Inferior parietal cortex (tissue), 1 donor: ENCODE data around the gene COPS2.
A peak's percentile ranks its signal among the peaks of the same experiment; 100 is the strongest.
"Not testable (repeated sequence)": the region's sequence is repeated elsewhere in the genome, so short reads cannot be mapped to it uniquely, and the experiment has no call there.

Experiments used
- DNase-seq: peaks from one replicate; pipeline ENCODE4 v3.0.0-alpha.2; 2016; ENCODE audit errors: extremely low spot score

Gene COPS2

DNA sequence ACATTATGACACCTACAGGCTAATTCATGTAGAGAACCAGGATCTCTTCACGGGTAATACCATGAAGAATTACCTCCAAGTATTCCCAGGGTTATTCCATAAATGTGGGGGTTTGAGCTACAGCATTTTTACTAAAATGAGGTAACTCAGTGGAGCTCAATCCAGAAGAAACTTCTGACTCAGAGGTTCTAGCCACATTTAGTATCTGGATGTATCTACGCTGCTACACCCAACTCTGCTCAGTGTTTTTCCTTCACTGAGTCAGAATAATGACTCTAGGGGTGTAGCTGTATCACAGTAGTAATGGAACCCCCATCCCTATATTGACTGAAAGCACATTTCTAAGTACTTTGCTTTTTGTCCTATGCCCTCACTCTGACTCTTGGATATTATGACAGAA, 52.4 kb downstream of the COPS2 start:
- no peak for DNase-seq

DNA sequence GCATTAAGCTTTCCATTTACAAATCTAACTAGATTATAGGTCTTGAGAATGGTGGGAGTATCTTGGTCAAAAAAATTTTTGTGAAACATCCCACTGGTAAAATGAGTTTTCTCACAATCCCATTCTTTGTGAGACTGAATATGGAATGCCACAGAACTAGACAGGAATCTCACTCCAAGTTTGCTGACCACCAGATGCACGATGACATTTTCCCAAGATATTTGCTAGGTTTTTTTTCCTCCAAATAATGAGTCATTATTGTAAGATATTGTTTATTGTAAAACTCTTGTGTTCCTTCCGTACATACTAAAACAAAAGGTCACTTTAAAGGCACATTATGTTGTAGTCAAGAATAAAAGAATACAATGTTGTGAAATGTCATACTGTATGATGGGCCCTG, 53.9 kb downstream of the COPS2 start:
- DNase-seq = no peak

DNA sequence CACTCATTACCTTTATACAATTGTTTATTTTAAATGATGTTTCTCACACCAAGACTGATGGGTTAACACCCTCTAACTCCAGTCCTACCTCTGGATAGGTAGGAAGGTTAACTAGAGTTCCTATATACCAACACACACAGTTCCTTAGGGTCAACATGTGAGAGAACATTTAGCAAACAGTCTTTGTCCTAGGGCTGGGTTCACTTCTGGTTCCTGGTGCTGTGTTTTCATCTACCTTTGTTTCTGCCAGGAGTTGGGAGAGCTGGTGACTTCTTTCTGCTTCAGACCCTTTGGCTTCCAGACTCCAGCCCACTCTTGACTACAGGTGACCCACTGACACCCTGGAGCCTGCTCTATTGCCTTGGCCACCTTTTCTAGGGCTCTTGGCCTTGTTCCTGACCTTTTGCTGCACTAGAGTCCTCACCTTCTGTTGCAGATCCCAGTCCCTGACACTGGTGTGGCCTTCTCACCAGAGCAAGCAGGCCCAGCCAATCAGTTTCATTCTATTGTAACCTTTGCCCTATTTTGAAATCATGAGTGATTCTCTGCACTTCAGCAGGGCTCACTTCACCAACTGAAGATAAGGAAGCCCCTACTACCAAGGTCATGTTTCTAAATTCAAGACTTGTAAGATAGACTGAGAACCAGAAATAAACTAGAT, 59.2 kb downstream of the COPS2 start:
- no peak for DNase-seq

- DNase-seq = no peak
Measured at GRCh38 chr15:49094923-49095322, 60.5 kb downstream of the COPS2 start.

DNA sequence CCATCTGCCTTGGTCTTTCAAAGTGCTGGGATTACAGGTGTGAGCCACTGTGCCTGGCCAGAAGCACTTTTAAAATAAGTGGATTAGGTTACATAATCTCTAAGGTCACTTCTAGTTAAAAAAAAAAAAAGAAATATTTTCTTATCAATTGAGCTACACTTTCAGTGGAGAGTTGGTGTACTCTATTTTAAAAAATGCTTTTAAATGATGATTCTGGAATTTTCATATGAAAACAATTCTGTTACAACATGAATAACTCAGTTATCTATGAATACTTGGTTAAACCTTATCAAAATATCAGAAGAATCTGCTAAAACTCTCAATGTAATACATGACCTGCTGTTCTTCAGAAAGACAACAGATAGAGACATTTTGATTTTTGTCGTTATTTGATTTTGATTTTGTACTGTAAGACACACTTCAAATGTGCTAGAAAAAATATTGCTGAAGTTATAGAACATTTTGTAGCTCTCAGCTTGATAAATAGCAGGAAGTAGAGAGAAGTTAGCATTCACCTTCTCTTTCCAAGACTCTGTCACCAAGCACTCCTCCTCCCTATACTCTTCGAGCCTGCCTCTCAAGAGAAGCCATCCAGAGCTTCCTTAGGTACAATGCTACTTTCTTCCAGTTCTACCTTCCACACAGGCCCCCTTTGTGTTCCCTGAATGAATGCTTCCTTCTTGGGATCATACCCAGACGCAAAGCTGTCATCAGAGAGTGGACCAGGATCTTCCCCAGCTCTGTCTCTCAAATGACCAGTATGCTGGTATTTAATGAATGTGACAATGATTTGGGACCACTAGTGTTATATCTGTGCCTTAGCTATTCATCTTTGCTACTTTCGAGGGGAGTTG, 61.9 kb downstream of the COPS2 start:
- no peak for DNase-seq

DNA sequence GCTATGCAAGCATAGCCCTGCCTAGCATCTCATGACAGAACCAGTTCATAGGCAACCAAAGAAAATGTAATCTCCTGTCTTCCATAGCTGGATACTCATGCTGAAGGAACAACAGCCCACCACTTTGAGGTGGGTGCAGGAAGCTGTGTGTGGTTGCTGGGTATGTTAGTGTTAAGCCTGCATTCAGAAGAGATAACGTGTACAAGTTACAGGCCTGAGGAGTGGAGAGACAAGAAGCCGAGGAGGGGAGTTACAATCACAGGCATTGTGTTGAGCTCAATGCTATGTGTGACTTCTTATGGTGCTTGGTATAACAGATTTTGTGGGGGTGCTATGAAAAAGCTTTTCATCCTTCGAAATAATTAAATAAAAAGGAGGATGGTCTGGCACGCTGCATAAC, 66.4 kb downstream of the COPS2 start:
- peak; percentile 58 for DNase-seq

GRCh38 chr15:49085696-49086459, 69.5 kb downstream of the COPS2 start:
- DNase-seq = peak; percentile 67

DNA sequence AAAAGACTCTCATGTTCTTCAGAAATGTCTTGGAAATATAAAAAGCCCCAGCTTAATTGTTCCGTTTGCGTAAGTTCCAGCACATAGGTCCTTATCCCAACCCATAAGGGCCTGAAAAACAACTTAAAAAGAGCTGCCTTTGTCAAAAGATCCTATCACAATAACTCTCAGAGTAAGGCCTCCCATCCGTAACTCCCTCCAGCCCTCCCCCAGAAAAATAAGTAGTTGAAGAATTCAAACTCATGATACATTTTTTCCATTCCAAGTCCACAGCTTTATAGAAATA, 71.2 kb downstream of the COPS2 start:
- DNase-seq = no peak

DNA sequence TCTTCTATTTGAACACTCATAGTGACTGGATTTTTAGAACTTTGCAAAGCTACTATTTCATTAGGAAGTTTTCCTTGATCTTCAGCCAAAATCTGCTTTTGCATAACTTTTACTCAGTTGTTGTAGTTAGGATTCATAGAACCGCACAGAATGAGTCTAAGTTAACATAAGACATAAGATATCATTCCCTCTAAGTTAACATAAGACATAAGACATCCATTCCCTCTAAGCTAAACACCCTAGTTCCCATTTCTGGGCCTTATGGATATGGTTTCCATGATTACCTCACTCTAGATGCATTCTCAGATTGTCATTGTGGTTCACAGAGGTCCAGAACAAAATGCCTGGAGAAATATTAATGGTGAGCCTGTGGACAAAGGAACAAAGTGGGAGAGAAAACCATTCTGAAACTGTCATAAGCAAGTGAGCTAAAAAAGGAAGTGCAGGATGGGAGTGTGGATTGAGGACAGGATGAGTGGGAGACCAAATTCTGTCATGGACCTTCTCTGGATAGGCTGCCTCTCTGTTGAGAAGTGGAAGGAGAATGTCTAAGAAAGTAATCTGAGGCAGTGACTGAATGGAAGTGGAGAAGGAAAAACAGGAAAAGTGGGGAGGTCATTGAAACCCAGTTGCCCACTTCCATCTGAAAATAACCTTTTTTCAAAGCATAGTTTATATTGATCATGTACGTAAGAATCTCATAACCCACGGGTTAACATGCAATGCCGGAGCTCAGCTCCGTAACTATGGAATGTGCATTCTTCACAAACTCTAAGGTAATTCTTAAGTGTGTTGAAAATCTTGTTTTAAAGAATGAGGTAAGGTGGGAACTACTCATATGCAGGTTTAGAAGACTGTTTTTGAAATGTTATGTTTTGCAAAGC, 71.8 kb downstream of the COPS2 start:
- no peak for DNase-seq

GRCh38 chr15:49082960-49083359, 72.4 kb downstream of the COPS2 start:
- DNase-seq = no peak

- no peak for DNase-seq
Measured at GRCh38 chr15:49079340-49080039, 75.9 kb downstream of the COPS2 start.

GRCh38 chr15:49075881-49076280, 79.5 kb downstream of the COPS2 start:
- DNase-seq = no peak

GRCh38 chr15:49074589-49075287, 80.7 kb downstream of the COPS2 start:
- not testable (repeated sequence) for DNase-seq
